NCI-H82 treated with DMSO at 0.1 percent for 48 hours (cell line): ENCODE data around the gene TXNDC11.

Source experiments
- DNase-seq: peaks from one replicate; lab custom pipeline; 2025; ENCODE audit not compliant: unreplicated experiment; lab: John Stamatoyannopoulos, UW

Gene TXNDC11

GRCh38 chr16:11665071-11665491, 77.6 kb downstream of the TXNDC11 start:
- DNase-seq: no peak

GRCh38 chr16:11662582-11662981, 80.1 kb downstream of the TXNDC11 start:
- no peak for DNase-seq

GRCh38 chr16:11660565-11660964, 82.1 kb downstream of the TXNDC11 start:
- no peak for DNase-seq

- no peak for DNase-seq
These were observed 83.6 kb downstream of the TXNDC11 start for GRCh38 chr16:11658896-11659708.

GRCh38 chr16:11657556-11657955, 85.1 kb downstream of the TXNDC11 start:
- DNase-seq: no peak

- no peak for DNase-seq
These were observed 87.0 kb downstream of the TXNDC11 start for GRCh38 chr16:11655655-11656054.

- no peak for DNase-seq
These were observed 90.9 kb downstream of the TXNDC11 start for GRCh38 chr16:11651796-11652195.

GRCh38 chr16:11650641-11651591, 91.7 kb downstream of the TXNDC11 start:
- DNase-seq: no peak

- no peak for DNase-seq
These were observed 93.4 kb downstream of the TXNDC11 start for GRCh38 chr16:11649276-11649675.

- DNase-seq: no peak
These were observed 99.9 kb downstream of the TXNDC11 start for GRCh38 chr16:11642765-11643116.

GRCh38 chr16:11640987-11641817, 101.5 kb downstream of the TXNDC11 start:
- DNase-seq: peak; percentile 6

GRCh38 chr16:11639925-11640899, 102.4 kb downstream of the TXNDC11 start:
- DNase-seq: no peak

- no peak for DNase-seq
These were observed 103.6 kb downstream of the TXNDC11 start for GRCh38 chr16:11639008-11639562.

- no peak for DNase-seq
These were observed 104.5 kb downstream of the TXNDC11 start for GRCh38 chr16:11638140-11638539.

GRCh38 chr16:11637320-11637719, 105.3 kb downstream of the TXNDC11 start:
- no peak for DNase-seq

GRCh38 chr16:11636172-11636721, 106.4 kb downstream of the TXNDC11 start:
- peak; percentile 14 for DNase-seq

- DNase-seq: no peak
These were observed 106.9 kb downstream of the TXNDC11 start for GRCh38 chr16:11635679-11636171.

- no peak for DNase-seq
These were observed 107.5 kb downstream of the TXNDC11 start for GRCh38 chr16:11635113-11635652.

GRCh38 chr16:11634312-11634711, 108.3 kb downstream of the TXNDC11 start:
- no peak for DNase-seq
